NB4 (cell line): Measurements from ENCODE around the gene MAIP1.
A peak's percentile ranks its signal among the peaks of the same experiment; 100 is the strongest.

ENCODE experiments used
- MYC ChIP-seq: IDR thresholded peaks from 2 replicates; pipeline ENCODE4 v1.6.1; 2011; ENCODE audit warnings: low read depth, low read length
- POLR2A ChIP-seq: IDR thresholded peaks from 2 replicates; pipeline ENCODE4 v1.6.1; 2011; ENCODE audit warnings: mild to moderate bottlenecking; ENCODE audit not compliant: insufficient read length; ENCODE audit errors: extremely low read depth
- TF ChIP-seq, protein P1 (sequence below): IDR thresholded peaks from one replicate; pipeline ENCODE4 v1.5.1; 2012; ENCODE audit warnings: low read depth, low read length
- TF ChIP-seq, protein P2 (sequence below): IDR thresholded peaks from 2 replicates; pipeline ENCODE4 v1.6.1; 2011; ENCODE audit warnings: low read depth, low read length

DNA sequence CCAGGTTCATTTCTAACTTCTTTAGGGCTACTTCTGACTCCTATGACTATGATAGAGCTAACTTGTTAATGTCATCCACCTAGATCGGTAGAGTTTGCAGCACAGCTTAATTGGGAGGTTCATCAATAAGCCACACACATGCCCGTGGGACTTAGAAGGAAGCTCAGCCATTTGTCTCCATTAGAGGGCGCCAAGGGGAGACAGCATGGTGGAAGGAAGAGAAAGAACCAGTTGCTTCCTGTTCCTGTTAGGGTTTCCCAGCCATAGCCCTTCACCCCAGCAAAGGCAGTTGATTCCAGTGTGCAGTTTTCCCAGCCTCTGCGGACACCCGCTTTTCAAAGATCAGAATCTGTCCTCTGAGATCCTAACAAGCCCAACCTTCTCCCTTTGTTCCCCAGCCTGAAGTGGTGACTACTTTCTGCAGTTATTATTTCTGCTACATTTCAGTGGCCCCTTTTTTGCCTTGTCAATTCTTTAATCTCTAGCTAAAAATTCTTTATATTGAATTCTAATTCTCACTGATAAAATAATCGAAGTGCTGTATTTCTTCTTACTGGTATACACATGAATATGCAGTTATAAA, 30.3 kb downstream of the MAIP1 start:
- TF ChIP-seq POLR2A (no peak), MYC (peak; percentile 63)
- TF ChIP-seq, protein P1, sequence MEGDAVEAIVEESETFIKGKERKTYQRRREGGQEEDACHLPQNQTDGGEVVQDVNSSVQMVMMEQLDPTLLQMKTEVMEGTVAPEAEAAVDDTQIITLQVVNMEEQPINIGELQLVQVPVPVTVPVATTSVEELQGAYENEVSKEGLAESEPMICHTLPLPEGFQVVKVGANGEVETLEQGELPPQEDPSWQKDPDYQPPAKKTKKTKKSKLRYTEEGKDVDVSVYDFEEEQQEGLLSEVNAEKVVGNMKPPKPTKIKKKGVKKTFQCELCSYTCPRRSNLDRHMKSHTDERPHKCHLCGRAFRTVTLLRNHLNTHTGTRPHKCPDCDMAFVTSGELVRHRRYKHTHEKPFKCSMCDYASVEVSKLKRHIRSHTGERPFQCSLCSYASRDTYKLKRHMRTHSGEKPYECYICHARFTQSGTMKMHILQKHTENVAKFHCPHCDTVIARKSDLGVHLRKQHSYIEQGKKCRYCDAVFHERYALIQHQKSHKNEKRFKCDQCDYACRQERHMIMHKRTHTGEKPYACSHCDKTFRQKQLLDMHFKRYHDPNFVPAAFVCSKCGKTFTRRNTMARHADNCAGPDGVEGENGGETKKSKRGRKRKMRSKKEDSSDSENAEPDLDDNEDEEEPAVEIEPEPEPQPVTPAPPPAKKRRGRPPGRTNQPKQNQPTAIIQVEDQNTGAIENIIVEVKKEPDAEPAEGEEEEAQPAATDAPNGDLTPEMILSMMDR, result peak; percentile 75
- TF ChIP-seq, protein P2, sequence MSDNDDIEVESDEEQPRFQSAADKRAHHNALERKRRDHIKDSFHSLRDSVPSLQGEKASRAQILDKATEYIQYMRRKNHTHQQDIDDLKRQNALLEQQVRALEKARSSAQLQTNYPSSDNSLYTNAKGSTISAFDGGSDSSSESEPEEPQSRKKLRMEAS, result peak; percentile 65; the same call in 1 of the 2 replicates
